Measurements from ENCODE around the gene TBX2. TPM values are rescaled to one million over a fixed set of nuclear protein-coding genes. Genes with fewer than 3 reads are reported as not detected.

Gene TBX2
- total and polyA plus RNA-seq, 2 donors (not counting 1 experiment from before 2014, with no cell fraction given) = 40.5 to 148 TPM

DNA sequence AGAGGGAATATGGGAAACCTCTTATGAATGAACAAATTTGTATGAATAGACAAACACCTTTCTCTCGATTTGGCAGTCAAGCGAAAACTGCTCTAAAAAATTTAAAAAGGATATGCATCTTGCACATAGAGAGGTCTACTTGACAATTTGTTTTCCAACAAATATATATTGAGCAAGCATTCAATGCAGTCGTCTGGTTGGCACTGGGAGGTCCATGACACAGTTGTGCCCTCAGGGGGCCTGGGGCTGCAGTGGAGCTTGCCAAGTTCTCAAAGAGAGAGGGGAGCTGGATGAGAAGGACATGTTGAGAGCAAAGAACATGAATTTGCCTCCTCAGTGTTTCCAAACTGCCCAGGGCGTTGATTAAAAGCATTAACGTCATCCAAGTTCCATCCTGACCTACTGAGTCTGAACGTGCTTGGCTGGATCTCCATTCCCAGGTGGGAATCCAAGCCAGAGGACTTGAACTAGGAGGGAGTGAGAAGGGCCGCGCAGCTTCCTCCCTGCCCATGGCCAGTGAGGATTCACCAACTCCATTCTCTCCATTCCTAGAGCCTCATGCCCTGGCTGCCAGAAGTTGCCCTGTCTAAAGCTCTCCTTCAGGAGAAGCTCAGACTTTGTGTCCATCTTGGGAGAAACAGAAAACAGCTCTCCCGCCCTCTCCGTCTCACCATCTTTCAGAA is 24.5 kb downstream of the TBX2 start:
- no peaks in the 10 kb centered on the region for H3K79me2 ChIP-seq (ENCODE audit: control insufficient read depth, insufficient read depth, low read length)
- H3K4me3 ChIP-seq (replicated peaks in 1 of 4; ENCODE audit: control extremely low read depth in 1 of 4, insufficient read depth in 1 of 4, low read depth in 3 of 4, low read length in 4 of 4) = no peak overlapping the region
- H3K36me3 ChIP-seq (ENCODE audit: control insufficient read depth, insufficient read depth, low read length) = no peaks in the 10 kb centered on the region
- no peaks in the 10 kb centered on the region for H3K27me3 ChIP-seq (ENCODE audit: control insufficient read depth, insufficient read depth, low read length)
- no peak for DNase-seq (ENCODE audit: low read depth in 2 of 2)
- H3K9me3 ChIP-seq (ENCODE audit: control insufficient read depth, insufficient read depth, low read depth, low read length) = no peaks in the 10 kb centered on the region
- H4K20me1 ChIP-seq (ENCODE audit: control insufficient read depth, extremely low read depth, insufficient read depth, low read length) = no peaks in the 10 kb centered on the region
- no peak overlapping the region for H3K9ac ChIP-seq (ENCODE audit: insufficient read depth, low read length)
- no peak overlapping the region for H3K27ac ChIP-seq (ENCODE audit: insufficient read depth, low read length)
- no peak overlapping the region for H2AFZ ChIP-seq (ENCODE audit: low read length)
- H3K4me1 ChIP-seq (ENCODE audit: control insufficient read depth, extremely low read depth, insufficient read depth, low read length) = peaks cover 2% of the 10 kb centered on the region
- no peak overlapping the region for H3K4me2 ChIP-seq (ENCODE audit: extremely low read depth, insufficient read depth, low read length)
- TF ChIP-seq, protein P1, sequence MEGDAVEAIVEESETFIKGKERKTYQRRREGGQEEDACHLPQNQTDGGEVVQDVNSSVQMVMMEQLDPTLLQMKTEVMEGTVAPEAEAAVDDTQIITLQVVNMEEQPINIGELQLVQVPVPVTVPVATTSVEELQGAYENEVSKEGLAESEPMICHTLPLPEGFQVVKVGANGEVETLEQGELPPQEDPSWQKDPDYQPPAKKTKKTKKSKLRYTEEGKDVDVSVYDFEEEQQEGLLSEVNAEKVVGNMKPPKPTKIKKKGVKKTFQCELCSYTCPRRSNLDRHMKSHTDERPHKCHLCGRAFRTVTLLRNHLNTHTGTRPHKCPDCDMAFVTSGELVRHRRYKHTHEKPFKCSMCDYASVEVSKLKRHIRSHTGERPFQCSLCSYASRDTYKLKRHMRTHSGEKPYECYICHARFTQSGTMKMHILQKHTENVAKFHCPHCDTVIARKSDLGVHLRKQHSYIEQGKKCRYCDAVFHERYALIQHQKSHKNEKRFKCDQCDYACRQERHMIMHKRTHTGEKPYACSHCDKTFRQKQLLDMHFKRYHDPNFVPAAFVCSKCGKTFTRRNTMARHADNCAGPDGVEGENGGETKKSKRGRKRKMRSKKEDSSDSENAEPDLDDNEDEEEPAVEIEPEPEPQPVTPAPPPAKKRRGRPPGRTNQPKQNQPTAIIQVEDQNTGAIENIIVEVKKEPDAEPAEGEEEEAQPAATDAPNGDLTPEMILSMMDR (conservative IDR thresholded peaks at IDR 0.05 in 1 of 2, IDR thresholded peaks at IDR 0.05 in 1 of 2; ENCODE audit: low read depth in 1 of 2, low read length in 2 of 2) = no peak
- no peak for TF ChIP-seq EZH2 (IDR thresholded peaks at IDR 0.05; ENCODE audit: low read length, missing control alignments)

DNA sequence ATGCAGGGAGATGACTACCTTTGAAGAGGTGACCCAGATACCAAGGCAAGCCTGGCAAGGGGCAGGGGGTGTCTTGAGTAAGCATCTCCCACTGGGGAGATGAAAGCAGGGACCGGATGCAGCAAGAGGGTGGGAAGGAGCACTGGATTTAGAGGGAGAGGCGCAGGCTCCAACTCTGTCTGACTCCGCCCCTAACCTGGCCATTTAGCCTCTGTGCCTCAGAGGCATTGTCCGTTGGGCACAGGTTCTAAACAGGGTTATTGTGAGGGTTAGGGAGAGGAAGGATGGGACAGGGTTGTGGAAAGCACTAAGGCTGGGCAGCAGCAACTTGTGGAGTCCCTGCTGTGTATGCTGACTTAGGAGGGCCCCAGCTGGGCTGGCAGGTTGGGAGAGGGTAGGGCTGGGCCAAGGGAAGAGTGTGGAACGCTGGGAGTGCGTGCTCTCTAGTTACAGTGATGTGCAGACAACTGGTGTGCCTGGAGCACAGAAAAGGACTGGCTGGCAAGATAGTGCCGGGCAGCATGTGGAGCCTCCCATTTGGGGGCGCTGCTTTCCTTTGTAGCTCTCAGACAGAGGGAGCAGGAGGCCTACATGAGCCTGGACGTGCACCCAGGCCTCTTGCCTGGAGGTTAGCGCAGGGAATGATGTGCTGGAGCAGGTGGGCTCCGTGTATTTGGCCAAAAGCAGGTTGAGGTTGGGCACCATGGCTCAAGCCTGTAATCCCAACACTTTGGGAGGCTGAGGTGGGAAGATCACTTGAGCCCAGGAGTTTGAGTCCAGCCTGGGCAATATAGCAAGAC is 26.2 kb downstream of the TBX2 start:
- Histone ChIP-seq H3K9me3 (ENCODE audit: control insufficient read depth, insufficient read depth, low read depth, low read length) (no peaks in the 10 kb centered on the region), H3K27me3 (ENCODE audit: control insufficient read depth, insufficient read depth, low read length) (no peaks in the 10 kb centered on the region), H3K4me1 (ENCODE audit: control insufficient read depth, extremely low read depth, insufficient read depth, low read length) (peaks cover 2% of the 10 kb centered on the region), H3K9ac (ENCODE audit: insufficient read depth, low read length) (no peak overlapping the region), H3K27ac (ENCODE audit: insufficient read depth, low read length) (no peak overlapping the region), H2AFZ (ENCODE audit: low read length) (no peak overlapping the region), H3K4me3 (replicated peaks in 1 of 4; ENCODE audit: control extremely low read depth in 1 of 4, insufficient read depth in 1 of 4, low read depth in 3 of 4, low read length in 4 of 4) (no peak overlapping the region), H3K79me2 (ENCODE audit: control insufficient read depth, insufficient read depth, low read length) (no peaks in the 10 kb centered on the region), H4K20me1 (ENCODE audit: control insufficient read depth, extremely low read depth, insufficient read depth, low read length) (no peaks in the 10 kb centered on the region), H3K36me3 (ENCODE audit: control insufficient read depth, insufficient read depth, low read length) (no peaks in the 10 kb centered on the region), H3K4me2 (ENCODE audit: extremely low read depth, insufficient read depth, low read length) (no peak overlapping the region)
- TF ChIP-seq, protein P1 (conservative IDR thresholded peaks at IDR 0.05 in 1 of 2, IDR thresholded peaks at IDR 0.05 in 1 of 2; ENCODE audit: low read depth in 1 of 2, low read length in 2 of 2) = peak in 1 of 2 donors; percentile 30
- no peak for TF ChIP-seq EZH2 (IDR thresholded peaks at IDR 0.05; ENCODE audit: low read length, missing control alignments)
- peak in 1 of 2 donors; percentile 34 for DNase-seq (ENCODE audit: low read depth in 2 of 2)

DNA sequence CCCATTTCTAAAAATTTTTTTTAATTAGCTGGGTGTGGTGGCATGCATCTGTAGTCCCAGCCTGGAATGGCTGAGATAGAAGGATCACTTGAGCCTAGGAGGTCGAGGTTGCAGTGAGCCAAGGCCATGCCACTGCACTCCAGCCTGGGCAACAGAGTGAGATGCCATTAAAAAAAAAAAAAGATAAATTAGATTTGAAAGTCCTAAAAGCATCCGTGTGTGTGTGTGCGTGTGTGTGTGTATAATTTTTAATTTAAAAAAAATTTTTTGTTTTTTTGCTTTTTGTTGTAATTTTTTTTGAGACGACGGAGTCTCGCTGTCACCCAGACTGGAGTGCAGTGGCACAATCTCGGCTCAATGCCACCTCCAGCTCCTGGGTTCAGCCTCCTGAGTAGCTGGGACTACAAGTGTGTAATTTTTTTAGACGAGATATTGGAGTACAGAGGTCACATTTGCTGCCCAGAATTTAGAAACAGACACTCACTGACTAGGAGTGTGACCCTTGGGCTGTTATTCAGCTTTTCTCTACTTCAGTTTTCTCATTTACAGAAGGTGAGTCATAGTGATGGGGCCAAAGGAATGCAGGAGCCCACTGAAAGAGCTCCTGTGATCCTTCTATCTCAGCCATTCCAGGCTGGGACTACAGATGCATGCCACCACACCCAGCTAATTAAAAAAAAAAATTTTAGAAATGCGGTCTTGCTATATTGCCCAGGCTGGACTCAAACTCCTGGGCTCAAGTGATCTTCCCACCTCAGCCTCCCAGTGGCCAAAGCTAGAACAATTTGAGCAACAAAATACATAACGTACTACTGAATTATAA is 27.1 kb downstream of the TBX2 start:
- DNase-seq (ENCODE audit: low read depth in 2 of 2) = peak in 1 of 2 donors; percentile 53
- Histone ChIP-seq H2AFZ (ENCODE audit: low read length) (no peak overlapping the region), H3K9ac (ENCODE audit: insufficient read depth, low read length) (no peak overlapping the region), H3K36me3 (ENCODE audit: control insufficient read depth, insufficient read depth, low read length) (no peaks in the 10 kb centered on the region), H3K4me2 (ENCODE audit: extremely low read depth, insufficient read depth, low read length) (no peak overlapping the region), H3K27ac (ENCODE audit: insufficient read depth, low read length) (no peak overlapping the region), H3K9me3 (ENCODE audit: control insufficient read depth, insufficient read depth, low read depth, low read length) (no peaks in the 10 kb centered on the region), H3K4me3 (replicated peaks in 1 of 4; ENCODE audit: control extremely low read depth in 1 of 4, insufficient read depth in 1 of 4, low read depth in 3 of 4, low read length in 4 of 4) (no peak overlapping the region), H3K27me3 (ENCODE audit: control insufficient read depth, insufficient read depth, low read length) (no peaks in the 10 kb centered on the region), H4K20me1 (ENCODE audit: control insufficient read depth, extremely low read depth, insufficient read depth, low read length) (no peaks in the 10 kb centered on the region), H3K79me2 (ENCODE audit: control insufficient read depth, insufficient read depth, low read length) (no peaks in the 10 kb centered on the region), H3K4me1 (ENCODE audit: control insufficient read depth, extremely low read depth, insufficient read depth, low read length) (peaks cover 2% of the 10 kb centered on the region)
- no peak for TF ChIP-seq EZH2 (IDR thresholded peaks at IDR 0.05; ENCODE audit: low read length, missing control alignments)
- TF ChIP-seq, protein P1 (conservative IDR thresholded peaks at IDR 0.05 in 1 of 2, IDR thresholded peaks at IDR 0.05 in 1 of 2; ENCODE audit: low read depth in 1 of 2, low read length in 2 of 2) = peak in 1 of 2 donors; percentile 16
